PC-3 (cell line): ENCODE results near the gene IL1RAPL1. TPM values are rescaled to one million over a fixed set of nuclear protein-coding genes. Genes with fewer than 3 reads are reported as not detected.

Experiments
- ATAC-seq: fragments of 200-7000 bp; cut with Tn5 transposase; 2 replicates; pipeline ENCODE4 v1.9.1; 2020; ENCODE audit warnings: mild to moderate bottlenecking, moderate library complexity
- BruUV-seq: library from RNA; stranded (reverse); fragments of 400-500 nt; replicated peaks from 2 replicates; lab custom pipeline; 2021; lab: Mats Ljungman, UMichigan
- CTCF ChIA-PET: fragments of 300-600 bp; sonication (Branson Sonifier 250); formaldehyde crosslinking; loops from one replicate; lab custom pipeline; 2022; ENCODE audit warnings: antibody characterized with exemption; lab: Charles Lee
- POLR2A ChIA-PET: fragments of 300-600 bp; sonication (Branson Sonifier 250); formaldehyde crosslinking; loops from one replicate; lab custom pipeline; 2022; ENCODE audit warnings: antibody characterized with exemption; ENCODE audit not compliant: unreplicated experiment; lab: Charles Lee
- DNase-seq: peaks from one replicate; pipeline ENCODE4 v3.0.0-alpha.2; 2015
- H2AFZ ChIP-seq: fragments of 300-600 bp; sonication (generic); 2 replicates; pipeline ENCODE4 v1.6.0; 2016; ENCODE audit warnings: antibody characterized with exemption, low read length
- H3F3A ChIP-seq: fragments of 300-600 bp; sonication (generic); one replicate; pipeline ENCODE4 v1.6.0; 2017; ENCODE audit warnings: antibody characterized with exemption, low read length, control low read depth, mild to moderate bottlenecking; ENCODE audit not compliant: unreplicated experiment
- H3K27ac ChIP-seq: fragments of 300-600 bp; sonication (generic); 2 replicates; pipeline ENCODE4 v1.5.1; 2016; ENCODE audit warnings: mild to moderate bottlenecking, low read length
- H3K27me3 ChIP-seq: fragments of 300-600 bp; sonication (generic); 2 replicates; pipeline ENCODE4 v1.6.1; 2016; ENCODE audit warnings: low read length, mixed read lengths
- H3K36me3 ChIP-seq: fragments of 300-600 bp; sonication (generic); 2 replicates; pipeline ENCODE4 v1.6.1; 2016; ENCODE audit warnings: low read depth, mixed run types, low read length, mixed read lengths
- H3K4me1 ChIP-seq: fragments of 300-600 bp; sonication (generic); 2 replicates; pipeline ENCODE4 v1.5.1; 2016; ENCODE audit warnings: low read length; ENCODE audit not compliant: insufficient read depth
- H3K4me2 ChIP-seq: fragments of 300-600 bp; sonication (generic); 2 replicates; pipeline ENCODE4 v1.6.0; 2016; ENCODE audit warnings: low read length
- H3K4me3 ChIP-seq: fragments of 300-600 bp; sonication (generic); 2 replicates; pipeline ENCODE4 v1.5.1; 2016; ENCODE audit warnings: mild to moderate bottlenecking, low read length, mixed read lengths
- H3K79me2 ChIP-seq: fragments of 300-600 bp; sonication (generic); 2 replicates; pipeline ENCODE4 v1.6.1; 2017; ENCODE audit warnings: low read length, mixed read lengths
- H3K9ac ChIP-seq: fragments of 300-600 bp; sonication (generic); 2 replicates; pipeline ENCODE4 v1.6.0; 2016; ENCODE audit warnings: mild to moderate bottlenecking, low read length
- H3K9me2 ChIP-seq: fragments of 300-600 bp; sonication (generic); replicated peaks from 2 replicates; pipeline ENCODE4 v1.6.1; 2016; ENCODE audit warnings: mixed run types, low read length, mixed read lengths
- H3K9me3 ChIP-seq: fragments of 300-600 bp; sonication (generic); 2 replicates; pipeline ENCODE4 v1.6.1; 2016; ENCODE audit warnings: low read length, mixed read lengths
- H4K20me1 ChIP-seq: fragments of 300-600 bp; sonication (generic); 2 replicates; pipeline ENCODE4 v1.6.1; 2016; ENCODE audit warnings: low read length, mixed read lengths
- EZH2 ChIP-seq: fragments of 300-600 bp; sonication (generic); IDR thresholded peaks from one replicate; pipeline ENCODE4 v1.6.1; 2017; ENCODE audit warnings: antibody characterized with exemption, mild to moderate bottlenecking, low read length; ENCODE audit not compliant: unreplicated experiment
- EZH2phosphoT487 ChIP-seq: fragments of 300-600 bp; sonication (generic); IDR thresholded peaks from 2 replicates; pipeline ENCODE4 v1.6.1; 2018; ENCODE audit warnings: mild to moderate bottlenecking, antibody characterized with exemption, low read length, borderline replicate concordance
- intact Hi-C: fragments of 100-400 bp; cut with micrococcal nuclease; formaldehyde crosslinking; loops from 2 replicates; pipeline ENCODE4 v1.9.0; 2023
- total RNA-seq: library from RNA; depleted of rRNA; stranded (reverse); fragments of >200 nt; gene quantifications from 2 replicates; pipeline ENCODE4 v1.2.3, GENCODE V29; 2014
- TF ChIP-seq, protein P1 (sequence below): fragments of 300-600 bp; sonication (generic); conservative IDR thresholded peaks from 2 replicates; pipeline ENCODE4 v1.5.1; 2017; ENCODE audit warnings: antibody characterized with exemption, low read depth, mild to moderate bottlenecking, low read length

IL1RAPL1 gene
- total RNA-seq, 1 experiment from 2014 or later, result 0.44 TPM

DNA sequence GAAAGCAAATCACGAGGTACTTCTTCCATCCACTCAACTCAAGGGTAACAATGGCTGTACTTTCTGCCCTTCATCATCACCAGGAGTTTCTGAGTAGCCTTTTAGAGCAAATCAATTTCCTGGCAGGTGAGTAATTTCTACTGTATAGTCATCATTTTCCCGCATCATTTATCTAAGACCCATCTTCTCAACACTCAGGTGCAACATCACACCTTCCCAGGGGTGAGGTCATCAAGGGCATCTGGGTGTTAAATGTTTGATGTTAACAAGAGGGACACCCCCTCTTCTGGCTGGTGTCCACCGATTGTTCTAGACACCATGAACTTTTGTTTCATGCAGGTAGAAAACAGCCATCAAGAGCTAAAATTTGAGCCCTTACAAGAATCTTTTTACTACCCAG is 1314.8 kb downstream of the IL1RAPL1 start:
- intact Hi-C loops, result loop anchor here (2.0 kb wide), 1 partner anchor 93 kb away; no protein-coding TSS in a partner anchor
- POLR2A ChIA-PET, result no interaction called here

GRCh38 chrX:29903360-29903759 is 1316.1 kb downstream of the IL1RAPL1 start:
- TF ChIP-seq, protein P1, sequence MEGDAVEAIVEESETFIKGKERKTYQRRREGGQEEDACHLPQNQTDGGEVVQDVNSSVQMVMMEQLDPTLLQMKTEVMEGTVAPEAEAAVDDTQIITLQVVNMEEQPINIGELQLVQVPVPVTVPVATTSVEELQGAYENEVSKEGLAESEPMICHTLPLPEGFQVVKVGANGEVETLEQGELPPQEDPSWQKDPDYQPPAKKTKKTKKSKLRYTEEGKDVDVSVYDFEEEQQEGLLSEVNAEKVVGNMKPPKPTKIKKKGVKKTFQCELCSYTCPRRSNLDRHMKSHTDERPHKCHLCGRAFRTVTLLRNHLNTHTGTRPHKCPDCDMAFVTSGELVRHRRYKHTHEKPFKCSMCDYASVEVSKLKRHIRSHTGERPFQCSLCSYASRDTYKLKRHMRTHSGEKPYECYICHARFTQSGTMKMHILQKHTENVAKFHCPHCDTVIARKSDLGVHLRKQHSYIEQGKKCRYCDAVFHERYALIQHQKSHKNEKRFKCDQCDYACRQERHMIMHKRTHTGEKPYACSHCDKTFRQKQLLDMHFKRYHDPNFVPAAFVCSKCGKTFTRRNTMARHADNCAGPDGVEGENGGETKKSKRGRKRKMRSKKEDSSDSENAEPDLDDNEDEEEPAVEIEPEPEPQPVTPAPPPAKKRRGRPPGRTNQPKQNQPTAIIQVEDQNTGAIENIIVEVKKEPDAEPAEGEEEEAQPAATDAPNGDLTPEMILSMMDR, result peak; percentile 65
- no peak for TF ChIP-seq EZH2phosphoT487
- TF ChIP-seq EZH2, result no peak
- no peak overlapping the region for H3K4me2 ChIP-seq
- ChIA-PET POLR2A (no interaction called here), CTCF (interaction anchor here (0.7 to 2.0 kb wide), 4 partner anchors 216 to 1311 kb away, joined by 3 to 10 read pairs (median 3); no protein-coding TSS in a partner anchor)
- no peak overlapping the region for H2AFZ ChIP-seq
- ATAC-seq, result 0 out of 2 replicates have a peak, but pooled peaks have one; percentile 50
- no peaks in the 10 kb centered on the region for H3K36me3 ChIP-seq
- no peak overlapping the region for H3K9ac ChIP-seq
- H3K27ac ChIP-seq, result no peak overlapping the region
- BruUV-seq, result no TSS peak
- H3K27me3 ChIP-seq, result no peaks in the 10 kb centered on the region
- no peaks in the 10 kb centered on the region for H3K4me1 ChIP-seq
- no peaks in the 10 kb centered on the region for H3K79me2 ChIP-seq
- peak; percentile 23 for DNase-seq
- no peak overlapping the region for H3K4me3 ChIP-seq
- H3F3A ChIP-seq, result no peaks in the 10 kb centered on the region
- intact Hi-C loops, result loop anchor here (1.0 to 2.0 kb wide), 2 partner anchors 95 to 216 kb away; no protein-coding TSS in a partner anchor
- no peaks in the 10 kb centered on the region for H4K20me1 ChIP-seq
- no peaks in the 10 kb centered on the region for H3K9me2 ChIP-seq
- H3K9me3 ChIP-seq, result no peaks in the 10 kb centered on the region

More for the DNA sequence above, 1314.8 kb downstream of the IL1RAPL1 start:
- no peak overlapping the region for H3K27ac ChIP-seq
- no peaks in the 10 kb centered on the region for H3K79me2 ChIP-seq
- no peak overlapping the region for H3K9ac ChIP-seq
- TF ChIP-seq, protein P1, result no peak
- TF ChIP-seq EZH2phosphoT487 (no peak), EZH2 (no peak)
- no peaks in the 10 kb centered on the region for H3K36me3 ChIP-seq
- no peak for DNase-seq
- no TSS peak for BruUV-seq
- no peaks in the 10 kb centered on the region for H3K4me1 ChIP-seq
- no peak overlapping the region for H2AFZ ChIP-seq
- no peaks in the 10 kb centered on the region for H3F3A ChIP-seq
- ATAC-seq, result no peak
- CTCF ChIA-PET, result interaction anchor here (0.7 kb wide), 1 partner anchor 383 kb away, joined by 3 read pairs; no protein-coding TSS in a partner anchor
- no peaks in the 10 kb centered on the region for H4K20me1 ChIP-seq
- H3K4me2 ChIP-seq, result no peak overlapping the region
- no peaks in the 10 kb centered on the region for H3K9me3 ChIP-seq
- H3K27me3 ChIP-seq, result no peaks in the 10 kb centered on the region
- no peaks in the 10 kb centered on the region for H3K9me2 ChIP-seq
- no peak overlapping the region for H3K4me3 ChIP-seq

- no peaks in the 10 kb centered on the region for H3K9me2 ChIP-seq
- no peak overlapping the region for H3K4me2 ChIP-seq
- no TSS peak for BruUV-seq
- H3K4me1 ChIP-seq, result no peaks in the 10 kb centered on the region
- no peaks in the 10 kb centered on the region for H3F3A ChIP-seq
- no peaks in the 10 kb centered on the region for H3K36me3 ChIP-seq
- no peaks in the 10 kb centered on the region for H4K20me1 ChIP-seq
- CTCF ChIA-PET, result interaction anchor here (0.5 to 1.0 kb wide), 4 partner anchors 14 to 404 kb away, joined by 3 to 6 read pairs (median 4); no protein-coding TSS in a partner anchor
- no peaks in the 10 kb centered on the region for H3K9me3 ChIP-seq
- H3K27ac ChIP-seq, result no peak overlapping the region
- no peaks in the 10 kb centered on the region for H3K79me2 ChIP-seq
- no peak overlapping the region for H3K4me3 ChIP-seq
- intact Hi-C loops, result loop anchor here (5.0 kb wide), 1 partner anchor 151 kb away; no protein-coding TSS in a partner anchor
- TF ChIP-seq EZH2 (no peak), EZH2phosphoT487 (no peak)
- TF ChIP-seq, protein P1, result peak; percentile 62
- ATAC-seq (no peak; the same call in 1 of the 2 replicates), DNase-seq (peak; percentile 52)
- no peaks in the 10 kb centered on the region for H3K27me3 ChIP-seq
- POLR2A ChIA-PET, result no interaction called here
- no peak overlapping the region for H2AFZ ChIP-seq
- H3K9ac ChIP-seq, result no peak overlapping the region
These were observed 1324.4 kb downstream of the IL1RAPL1 start for GRCh38 chrX:29911673-29912072.
